Trophoblast cell (in vitro differentiated cells and primary cell): ENCODE measurements around the gene PPFIA3.

Experiments
- DNase-seq, 2 donors: peaks; one replicate each; pipeline ENCODE4 v3.0.0-alpha.2; 2016
- H2AFZ ChIP-seq: 2 replicates; pipeline ENCODE4 v1.6.1; 2013; ENCODE audit warnings: low read length, moderate library complexity, mild to moderate bottlenecking; ENCODE audit not compliant: insufficient read depth, poor library complexity
- H2AK5ac ChIP-seq: 2 replicates; pipeline ENCODE4 v1.6.1; 2013; ENCODE audit warnings: mild to moderate bottlenecking, low read length
- H2BK120ac ChIP-seq: 2 replicates; pipeline ENCODE4 v1.6.1; 2013; ENCODE audit warnings: low read length, mild to moderate bottlenecking, moderate library complexity; ENCODE audit not compliant: insufficient read depth, poor library complexity
- H2BK12ac ChIP-seq: 2 replicates; pipeline ENCODE4 v1.6.1; 2013; ENCODE audit warnings: mild to moderate bottlenecking, low read length, moderate library complexity
- H2BK5ac ChIP-seq: 2 replicates; pipeline ENCODE4 v1.6.1; 2013; ENCODE audit warnings: low read length, low read depth, moderate library complexity, mild to moderate bottlenecking; ENCODE audit not compliant: poor library complexity
- H3K14ac ChIP-seq: 2 replicates; pipeline ENCODE4 v1.6.1; 2013; ENCODE audit warnings: mild to moderate bottlenecking, low read length
- H3K18ac ChIP-seq: 2 replicates; pipeline ENCODE4 v1.6.1; 2013; ENCODE audit warnings: mild to moderate bottlenecking, low read length
- H3K23ac ChIP-seq: 2 replicates; pipeline ENCODE4 v1.6.1; 2013; ENCODE audit warnings: low read length
- H3K27ac ChIP-seq: 2 replicates; pipeline ENCODE4 v1.5.1; 2013; ENCODE audit warnings: low read depth, mild to moderate bottlenecking, inconsistent platforms, low read length, moderate library complexity
- H3K27me3 ChIP-seq: 2 replicates; pipeline ENCODE4 v1.6.1; 2013; ENCODE audit warnings: inconsistent platforms, mild to moderate bottlenecking, low read length, moderate library complexity; ENCODE audit not compliant: insufficient read depth
- H3K36me3 ChIP-seq, 2 experiments: 1 replicate in 1 of 2; 2 replicates in 1 of 2; pipeline ENCODE4 v1.6.1; 2013; ENCODE audit warnings: low read length in 2 of 2, mild to moderate bottlenecking in 2 of 2, moderate library complexity in 1 of 2; ENCODE audit not compliant: insufficient read depth in 2 of 2, control insufficient read depth in 1 of 2
- H3K4ac ChIP-seq: 2 replicates; pipeline ENCODE4 v1.6.1; 2013; ENCODE audit warnings: low read depth, mild to moderate bottlenecking, low read length, moderate library complexity
- H3K4me1 ChIP-seq, 2 experiments: 1 replicate in 1 of 2; 2 replicates in 1 of 2; pipeline ENCODE4 v1.6.1; 2013; ENCODE audit warnings: low read length in 2 of 2, mild to moderate bottlenecking in 2 of 2, moderate library complexity in 1 of 2; ENCODE audit not compliant: insufficient read depth in 2 of 2, control insufficient read depth in 1 of 2
- H3K4me2 ChIP-seq: 2 replicates; pipeline ENCODE4 v1.6.1; 2013; ENCODE audit warnings: inconsistent platforms, mild to moderate bottlenecking, low read length, moderate library complexity
- H3K4me3 ChIP-seq: 2 replicates; pipeline ENCODE4 v1.5.1; 2013; ENCODE audit warnings: mild to moderate bottlenecking, low read depth, low read length, inconsistent platforms
- H3K79me1 ChIP-seq: one replicate; pipeline ENCODE4 v1.6.1; 2013; ENCODE audit warnings: low read length
- H3K79me2 ChIP-seq: 2 replicates; pipeline ENCODE4 v1.6.1; 2013; ENCODE audit warnings: low read length, mild to moderate bottlenecking; ENCODE audit not compliant: control insufficient read depth, insufficient read depth, poor library complexity
- H3K9ac ChIP-seq: 2 replicates; pipeline ENCODE4 v1.6.1; 2013; ENCODE audit warnings: mild to moderate bottlenecking, low read length
- H3K9me3 ChIP-seq: 2 replicates; pipeline ENCODE4 v1.6.1; 2013; ENCODE audit warnings: low read depth, mild to moderate bottlenecking, control low read depth, inconsistent platforms, low read length; ENCODE audit not compliant: insufficient read depth
- H4K12ac ChIP-seq: 2 replicates; pipeline ENCODE4 v1.6.1; 2013; ENCODE audit warnings: low read depth, mild to moderate bottlenecking, low read length, moderate library complexity
- H4K8ac ChIP-seq: 2 replicates; pipeline ENCODE4 v1.6.1; 2013; ENCODE audit warnings: low read depth, mild to moderate bottlenecking, low read length, moderate library complexity
- H4K91ac ChIP-seq: one replicate; pipeline ENCODE4 v1.6.1; 2013; ENCODE audit warnings: low read depth, mild to moderate bottlenecking, low read length, moderate library complexity
- WGBS: extraction: QIAGEN DNeasy Blood & Tissue Kit; methylation state at CpG from one replicate; pipeline ENCODE4 v1.1.7; 2013; ENCODE audit warnings: missing lambda C conversion rate; ENCODE audit not compliant: insufficient read length, insufficient coverage; ENCODE audit errors: extremely low coverage; 5-methylcytosine and 5-hydroxymethylcytosine counted together

The PPFIA3 gene

DNA sequence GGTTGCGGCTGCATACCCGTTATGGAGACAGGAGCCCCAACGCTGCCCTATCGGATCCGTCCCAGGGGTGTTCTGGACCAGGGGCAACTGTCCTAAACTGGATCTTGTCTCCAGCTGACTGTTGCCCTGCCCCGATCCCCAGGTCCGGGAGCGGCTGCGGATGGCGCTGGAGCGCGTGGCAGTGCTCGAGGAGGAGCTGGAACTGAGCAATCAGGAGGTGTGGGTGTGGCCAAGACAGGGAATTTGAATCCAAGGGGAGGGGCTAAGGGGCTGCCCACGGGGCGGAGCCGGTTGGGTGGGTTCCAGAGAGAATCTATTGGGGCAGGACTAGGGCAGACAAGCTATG, 9.9 kb downstream of the PPFIA3 start:
- Histone ChIP-seq H4K8ac (no peak overlapping the region), H3K79me2 (peaks cover 2% of the 10 kb centered on the region), H2AFZ (no peak overlapping the region), H2AK5ac (no peak overlapping the region), H3K18ac (no peak overlapping the region), H3K4me3 (no peak overlapping the region), H3K27ac (no peak overlapping the region), H3K14ac (no peak overlapping the region), H3K36me3 (no peaks in the 10 kb centered on the region), H2BK120ac (no peak overlapping the region), H3K27me3 (no peaks in the 10 kb centered on the region), H3K9me3 (peaks cover 13% of the 10 kb centered on the region), H3K23ac (no peak overlapping the region), H3K4me1 (peaks cover 9 to 16% of the 10 kb centered on the region in 2 experiments), H4K91ac (no peak overlapping the region), H2BK12ac (no peak overlapping the region), H3K79me1 (peaks cover 3% of the 10 kb centered on the region), H3K4me2 (no peak overlapping the region), H4K12ac (no peak overlapping the region), H3K4ac (no peak overlapping the region), H3K9ac (no peak overlapping the region), H2BK5ac (no peak overlapping the region)
- no CpG with 5 or more reads among the region's 16 CpGs for WGBS
- peak in 1 of 2 donors; percentile 31 for DNase-seq

DNA sequence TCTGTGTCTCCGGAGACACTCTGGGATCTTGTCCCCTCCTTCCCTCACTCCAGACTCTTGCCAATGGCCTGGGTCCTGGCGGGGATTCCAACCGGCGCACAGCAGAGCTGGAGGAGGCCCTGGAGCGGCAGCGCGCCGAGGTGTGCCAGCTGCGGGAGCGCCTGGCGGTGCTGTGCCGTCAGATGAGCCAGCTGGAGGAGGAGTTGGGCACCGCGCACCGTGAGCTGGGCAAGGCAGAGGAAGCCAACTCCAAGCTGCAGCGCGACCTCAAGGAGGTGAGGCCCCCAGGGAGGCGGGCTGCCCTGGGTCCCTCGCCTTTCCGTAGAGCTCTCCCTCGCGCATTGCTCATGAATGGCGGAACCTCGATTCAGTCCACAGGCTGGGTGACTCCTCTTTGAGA, 11.0 kb downstream of the PPFIA3 start:
- no peak overlapping the region for H2BK5ac ChIP-seq
- H2BK120ac ChIP-seq, result no peak overlapping the region
- no CpG with 5 or more reads among the region's 24 CpGs for WGBS

GRCh38 chr19:49132974-49133609, 13.7 kb downstream of the PPFIA3 start:
- Histone ChIP-seq H3K79me1 (no peaks in the 10 kb centered on the region), H3K9ac (no peak overlapping the region), H3K9me3 (peaks cover 19% of the 10 kb centered on the region), H3K4ac (no peak overlapping the region), H3K27ac (no peak overlapping the region), H2BK5ac (no peak overlapping the region), H3K4me2 (no peak overlapping the region), H4K91ac (no peak overlapping the region), H3K4me3 (no peak overlapping the region), H2AK5ac (no peak overlapping the region), H3K79me2 (no peaks in the 10 kb centered on the region), H2AFZ (no peak overlapping the region), H3K36me3 (no peaks in the 10 kb centered on the region), H2BK120ac (no peak overlapping the region), H3K18ac (no peak overlapping the region), H2BK12ac (no peak overlapping the region), H3K27me3 (no peaks in the 10 kb centered on the region), H4K8ac (no peak overlapping the region), H3K14ac (no peak overlapping the region), H4K12ac (no peak overlapping the region), H3K23ac (no peak overlapping the region), H3K4me1 (peaks cover 0 to 2% of the 10 kb centered on the region in 2 experiments)
- DNase-seq, result no peak
- no CpG with 5 or more reads among the region's 49 CpGs for WGBS

More for the DNA sequence above, 11.0 kb downstream of the PPFIA3 start:
- Histone ChIP-seq H2AFZ (no peak overlapping the region), H3K4ac (no peak overlapping the region), H4K12ac (no peak overlapping the region), H3K79me2 (peaks cover 2% of the 10 kb centered on the region), H3K14ac (no peak overlapping the region), H2BK12ac (no peak overlapping the region), H3K27me3 (no peaks in the 10 kb centered on the region), H3K4me2 (no peak overlapping the region), H3K18ac (no peak overlapping the region), H3K36me3 (no peaks in the 10 kb centered on the region), H3K79me1 (peaks cover 3% of the 10 kb centered on the region), H3K4me3 (peak overlapping the region; percentile 29), H3K27ac (no peak overlapping the region), H3K9ac (no peak overlapping the region), H3K4me1 (peaks cover 6 to 10% of the 10 kb centered on the region in 2 experiments), H2AK5ac (no peak overlapping the region), H4K8ac (no peak overlapping the region), H3K9me3 (peaks cover 13% of the 10 kb centered on the region), H4K91ac (no peak overlapping the region), H3K23ac (no peak overlapping the region)
- no peak for DNase-seq

GRCh38 chr19:49133621-49134454, 14.5 kb downstream of the PPFIA3 start:
- H4K91ac ChIP-seq, result no peak overlapping the region
- H3K36me3 ChIP-seq, result no peaks in the 10 kb centered on the region
- H3K4me1 ChIP-seq, result no peaks in the 10 kb centered on the region
- no peaks in the 10 kb centered on the region for H3K27me3 ChIP-seq
- H4K8ac ChIP-seq, result no peak overlapping the region
- no peak overlapping the region for H4K12ac ChIP-seq
- no peak overlapping the region for H3K14ac ChIP-seq
- no peak overlapping the region for H3K4ac ChIP-seq
- no peak overlapping the region for H2BK12ac ChIP-seq
- H3K23ac ChIP-seq, result no peak overlapping the region
- H3K9me3 ChIP-seq, result peaks cover 19% of the 10 kb centered on the region
- H2BK5ac ChIP-seq, result no peak overlapping the region
- no peak overlapping the region for H3K4me3 ChIP-seq
- H2BK120ac ChIP-seq, result no peak overlapping the region
- H3K18ac ChIP-seq, result no peak overlapping the region
- no peak overlapping the region for H3K4me2 ChIP-seq
- H2AK5ac ChIP-seq, result no peak overlapping the region
- H2AFZ ChIP-seq, result no peak overlapping the region
- no peak overlapping the region for H3K9ac ChIP-seq
- no CpG with 5 or more reads among the region's 42 CpGs for WGBS
- no peaks in the 10 kb centered on the region for H3K79me1 ChIP-seq
- H3K27ac ChIP-seq, result no peak overlapping the region
- H3K79me2 ChIP-seq, result no peaks in the 10 kb centered on the region
- DNase-seq, result peak; percentile 36 to 45
